Urinary bladder (tissue), 4 donors: ENCODE data around the gene ZNF292. TPM values are rescaled to one million over a fixed set of nuclear protein-coding genes. Genes with fewer than 3 reads are reported as not detected.
"Not testable (repeated sequence)": the region's sequence is repeated elsewhere in the genome, so short reads cannot be mapped to it uniquely, and the experiment has no call there.

Experiments used
- DNase-seq: peaks from one replicate; pipeline ENCODE4 v3.0.0-alpha.2; 2015; ENCODE audit errors: extremely low spot score
- H3K27ac ChIP-seq: one replicate; pipeline ENCODE4 v1.5.1; 2013; ENCODE audit warnings: low read depth, mild to moderate bottlenecking, moderate library complexity
- H3K36me3 ChIP-seq: one replicate; pipeline ENCODE4 v1.6.1; 2013; ENCODE audit warnings: mild to moderate bottlenecking, moderate library complexity; ENCODE audit not compliant: insufficient read depth
- H3K4me1 ChIP-seq: one replicate; pipeline ENCODE4 v1.6.1; 2013; ENCODE audit warnings: mild to moderate bottlenecking, moderate library complexity; ENCODE audit not compliant: insufficient read depth
- H3K4me3 ChIP-seq: one replicate; pipeline ENCODE4 v1.5.1; 2013; ENCODE audit warnings: low read depth, low read length
- WGBS: extraction: QIAGEN DNeasy Blood & Tissue Kit; methylation state at CpG from one replicate; pipeline ENCODE4 v1.1.7; 2013; 5-methylcytosine and 5-hydroxymethylcytosine counted together
- polyA plus RNA-seq: library from polyadenylated mRNA; stranded (reverse); fragments of 200-250 nt; gene quantifications from one replicate; pipeline ENCODE4 v1.2.3, GENCODE V29; 2013
- total RNA-seq: library from RNA; depleted of rRNA; stranded (reverse); fragments of >200 nt; gene quantifications from one replicate; pipeline ENCODE4 v1.2.3, GENCODE V29; 2014
- donor health status: healthy with polysubstance abuse.
- donor health status: healthy.

ZNF292 gene
- total and polyA plus RNA-seq, 2 donors, result 8.5 to 138 TPM

- Histone ChIP-seq H3K4me3 (no peak overlapping the region), H3K36me3 (no peaks in the 10 kb centered on the region), H3K4me1 (peaks cover 3% of the 10 kb centered on the region), H3K27ac (no peak overlapping the region)
- WGBS, result 52% methylated on average over 3 of the region's 3 CpGs
- no peak for DNase-seq
Observed at GRCh38 chr6:87209812-87210211, 54.4 kb downstream of the ZNF292 start.

GRCh38 chr6:87210979-87211378 is 55.6 kb downstream of the ZNF292 start:
- Histone ChIP-seq H3K4me1 (peaks cover 3% of the 10 kb centered on the region), H3K36me3 (no peaks in the 10 kb centered on the region), H3K4me3 (no peak overlapping the region), H3K27ac (no peak overlapping the region)
- 50% methylated on average over 1 of the region's 1 CpG for WGBS
- no peak for DNase-seq

GRCh38 chr6:87212596-87212995 is 57.2 kb downstream of the ZNF292 start:
- no peak overlapping the region for H3K4me3 ChIP-seq
- DNase-seq, result no peak
- H3K4me1 ChIP-seq, result peaks cover 3% of the 10 kb centered on the region
- H3K36me3 ChIP-seq, result no peaks in the 10 kb centered on the region
- H3K27ac ChIP-seq, result no peak overlapping the region

- no peak overlapping the region for H3K27ac ChIP-seq
- peaks cover 3% of the 10 kb centered on the region for H3K4me1 ChIP-seq
- no peak for DNase-seq
- WGBS, result 83% methylated on average over 5 of the region's 5 CpGs
- H3K4me3 ChIP-seq, result no peak overlapping the region
- H3K36me3 ChIP-seq, result no peaks in the 10 kb centered on the region
Observed at GRCh38 chr6:87213364-87213763, 58.0 kb downstream of the ZNF292 start.

- peaks cover 3% of the 10 kb centered on the region for H3K4me1 ChIP-seq
- H3K4me3 ChIP-seq, result no peak overlapping the region
- no peaks in the 10 kb centered on the region for H3K36me3 ChIP-seq
- no peak for DNase-seq
- no peak overlapping the region for H3K27ac ChIP-seq
Observed at GRCh38 chr6:87214831-87215230, 59.5 kb downstream of the ZNF292 start.

GRCh38 chr6:87220997-87221396 is 65.6 kb downstream of the ZNF292 start:
- 87% methylated on average over 1 of the region's 1 CpG for WGBS
- no peaks in the 10 kb centered on the region for H3K36me3 ChIP-seq

GRCh38 chr6:87222676-87223075 is 67.3 kb downstream of the ZNF292 start:
- 99% methylated on average over 1 of the region's 1 CpG for WGBS
- DNase-seq, result no peak
- Histone ChIP-seq H3K27ac (no peak overlapping the region), H3K4me1 (no peaks in the 10 kb centered on the region), H3K4me3 (no peak overlapping the region), H3K36me3 (no peaks in the 10 kb centered on the region)

More at GRCh38 chr6:87220997-87221396, 65.6 kb downstream of the ZNF292 start:
- no peak for DNase-seq
- no peak overlapping the region for H3K4me3 ChIP-seq
- H3K4me1 ChIP-seq, result no peaks in the 10 kb centered on the region
- no peak overlapping the region for H3K27ac ChIP-seq

GRCh38 chr6:87224971-87225370 is 69.6 kb downstream of the ZNF292 start:
- 92% methylated on average over 1 of the region's 1 CpG for WGBS
- Histone ChIP-seq H3K27ac (no peak overlapping the region), H3K36me3 (no peaks in the 10 kb centered on the region), H3K4me1 (no peaks in the 10 kb centered on the region), H3K4me3 (no peak overlapping the region)
- DNase-seq, result no peak

- Histone ChIP-seq H3K4me1 (no peaks in the 10 kb centered on the region), H3K4me3 (no peak overlapping the region), H3K36me3 (no peaks in the 10 kb centered on the region), H3K27ac (no peak overlapping the region)
- 87% methylated on average over 2 of the region's 2 CpGs for WGBS
- no peak for DNase-seq
Observed at GRCh38 chr6:87225511-87225910, 70.1 kb downstream of the ZNF292 start.

- Histone ChIP-seq H3K27ac (no peak overlapping the region), H3K36me3 (no peaks in the 10 kb centered on the region), H3K4me3 (no peak overlapping the region), H3K4me1 (no peaks in the 10 kb centered on the region)
- no peak for DNase-seq
Observed at GRCh38 chr6:87225937-87226336, 70.6 kb downstream of the ZNF292 start.

- Histone ChIP-seq H3K36me3 (no peaks in the 10 kb centered on the region), H3K4me3 (no peak overlapping the region), H3K4me1 (no peaks in the 10 kb centered on the region), H3K27ac (no peak overlapping the region)
- 74% methylated on average over 1 of the region's 1 CpG for WGBS
- DNase-seq, result no peak
Observed at GRCh38 chr6:87230801-87231200, 75.4 kb downstream of the ZNF292 start.

- peaks cover 2% of the 10 kb centered on the region for H3K4me1 ChIP-seq
- H3K4me3 ChIP-seq, result no peak overlapping the region
- no peak overlapping the region for H3K27ac ChIP-seq
- peaks cover 6% of the 10 kb centered on the region for H3K36me3 ChIP-seq
- DNase-seq, result no peak
Observed at GRCh38 chr6:87237804-87238203, 82.4 kb downstream of the ZNF292 start.

- H3K4me1 ChIP-seq, DNase-seq, H3K4me3 ChIP-seq, H3K27ac ChIP-seq, H3K36me3 ChIP-seq: not testable (repeated sequence)
- 97% methylated on average over 37 of the region's 39 CpGs for WGBS
Observed at GRCh38 chr6:87239098-87239635, 83.8 kb downstream of the ZNF292 start.

GRCh38 chr6:87241304-87241703 is 85.9 kb downstream of the ZNF292 start:
- peaks cover 3% of the 10 kb centered on the region for H3K36me3 ChIP-seq
- H3K4me1 ChIP-seq, result no peaks in the 10 kb centered on the region
- no peak overlapping the region for H3K4me3 ChIP-seq
- WGBS, result 94% methylated on average over 5 of the region's 5 CpGs
- no peak for DNase-seq
- no peak overlapping the region for H3K27ac ChIP-seq

GRCh38 chr6:87242311-87242710 is 86.9 kb downstream of the ZNF292 start:
- DNase-seq, result no peak
- H3K4me3 ChIP-seq, result no peak overlapping the region
- peaks cover 7% of the 10 kb centered on the region for H3K36me3 ChIP-seq
- no peak overlapping the region for H3K27ac ChIP-seq
- 89% methylated on average over 4 of the region's 4 CpGs for WGBS
- H3K4me1 ChIP-seq, result no peaks in the 10 kb centered on the region
